CD4-positive, alpha-beta T cell treated with Interleukin-21 for 1 hour (primary cell): Measurements from ENCODE around the gene LIFR.
"Not testable (repeated sequence)": the region's sequence is repeated elsewhere in the genome, so short reads cannot be mapped to it uniquely, and the experiment has no call there.

Experiments used
- DNase-seq: peaks from one replicate; pipeline ENCODE4 v3.0.0-alpha.2; 2020

Gene LIFR, protein sequence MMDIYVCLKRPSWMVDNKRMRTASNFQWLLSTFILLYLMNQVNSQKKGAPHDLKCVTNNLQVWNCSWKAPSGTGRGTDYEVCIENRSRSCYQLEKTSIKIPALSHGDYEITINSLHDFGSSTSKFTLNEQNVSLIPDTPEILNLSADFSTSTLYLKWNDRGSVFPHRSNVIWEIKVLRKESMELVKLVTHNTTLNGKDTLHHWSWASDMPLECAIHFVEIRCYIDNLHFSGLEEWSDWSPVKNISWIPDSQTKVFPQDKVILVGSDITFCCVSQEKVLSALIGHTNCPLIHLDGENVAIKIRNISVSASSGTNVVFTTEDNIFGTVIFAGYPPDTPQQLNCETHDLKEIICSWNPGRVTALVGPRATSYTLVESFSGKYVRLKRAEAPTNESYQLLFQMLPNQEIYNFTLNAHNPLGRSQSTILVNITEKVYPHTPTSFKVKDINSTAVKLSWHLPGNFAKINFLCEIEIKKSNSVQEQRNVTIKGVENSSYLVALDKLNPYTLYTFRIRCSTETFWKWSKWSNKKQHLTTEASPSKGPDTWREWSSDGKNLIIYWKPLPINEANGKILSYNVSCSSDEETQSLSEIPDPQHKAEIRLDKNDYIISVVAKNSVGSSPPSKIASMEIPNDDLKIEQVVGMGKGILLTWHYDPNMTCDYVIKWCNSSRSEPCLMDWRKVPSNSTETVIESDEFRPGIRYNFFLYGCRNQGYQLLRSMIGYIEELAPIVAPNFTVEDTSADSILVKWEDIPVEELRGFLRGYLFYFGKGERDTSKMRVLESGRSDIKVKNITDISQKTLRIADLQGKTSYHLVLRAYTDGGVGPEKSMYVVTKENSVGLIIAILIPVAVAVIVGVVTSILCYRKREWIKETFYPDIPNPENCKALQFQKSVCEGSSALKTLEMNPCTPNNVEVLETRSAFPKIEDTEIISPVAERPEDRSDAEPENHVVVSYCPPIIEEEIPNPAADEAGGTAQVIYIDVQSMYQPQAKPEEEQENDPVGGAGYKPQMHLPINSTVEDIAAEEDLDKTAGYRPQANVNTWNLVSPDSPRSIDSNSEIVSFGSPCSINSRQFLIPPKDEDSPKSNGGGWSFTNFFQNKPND

GRCh38 chr5:38556599-38557307 is at the start of gene LIFR:
Gene LIFR, minus strand, starts transcription at chr5:38556646. Its CDS starts 25,999 bp downstream, at chr5:38530647.
- peak; percentile 43 for DNase-seq

GRCh38 chr5:38605610-38606009 is 49.2 kb upstream of the LIFR start:
- no peak for DNase-seq

DNA sequence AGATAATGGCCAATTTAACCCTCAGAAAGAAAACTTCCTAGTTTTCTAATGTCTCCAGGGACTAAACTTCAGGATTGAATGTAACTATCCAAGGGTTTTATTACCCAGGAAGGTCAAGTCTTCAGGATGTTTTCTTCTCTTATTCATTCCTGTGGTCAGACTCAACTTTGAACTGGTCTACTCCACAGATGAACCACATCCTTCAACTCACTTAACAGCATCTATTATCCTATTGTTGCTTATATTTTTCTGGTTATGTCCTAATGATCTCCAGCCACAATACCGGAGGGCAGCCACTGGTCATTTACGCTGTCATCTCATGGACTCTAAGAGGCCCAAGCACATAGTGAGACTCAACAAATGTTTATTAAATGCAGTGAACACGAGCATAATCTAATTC is 47.2 kb upstream of the LIFR start:
- DNase-seq = no peak

DNA sequence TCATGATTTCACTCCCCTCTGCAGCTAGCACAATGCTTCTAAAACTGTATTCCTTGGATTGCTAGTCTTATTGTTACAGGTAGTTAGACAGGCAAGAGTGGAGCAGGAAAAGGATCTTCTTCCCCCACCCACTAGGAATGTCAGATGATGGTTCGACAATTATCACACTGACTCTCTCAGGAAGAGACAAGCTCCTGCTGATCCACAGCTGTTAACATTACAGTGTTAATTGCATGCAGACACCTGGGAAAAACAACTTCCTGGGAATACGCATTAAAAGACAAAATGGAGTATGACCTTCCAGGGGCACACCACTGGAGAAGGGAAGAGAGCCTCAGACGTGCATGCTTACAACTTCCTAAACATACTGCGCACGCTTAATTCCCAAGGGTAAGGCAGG is 46.2 kb upstream of the LIFR start:
- DNase-seq = no peak

DNA sequence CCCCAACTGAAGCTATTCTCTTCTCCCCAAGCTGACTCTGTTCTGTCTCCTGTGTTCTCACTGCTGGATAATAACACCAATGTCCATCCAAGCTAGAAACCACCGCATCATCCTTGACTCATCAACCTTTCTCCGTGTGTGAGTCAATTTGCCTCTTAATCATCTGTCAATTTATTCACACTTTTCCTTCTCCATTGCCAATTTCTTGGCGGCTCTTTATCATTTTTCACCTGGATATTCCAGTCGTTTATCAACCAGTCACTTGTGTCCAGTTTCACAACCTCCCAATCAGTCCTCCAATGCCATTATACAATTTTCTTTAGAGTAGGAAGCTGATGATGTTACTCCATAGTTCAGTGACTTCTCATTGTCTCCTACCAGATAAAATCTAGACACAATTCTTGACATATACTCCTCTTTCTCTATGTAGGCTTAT is 45.4 kb upstream of the LIFR start:
- no peak for DNase-seq

GRCh38 chr5:38601133-38601862 is 44.9 kb upstream of the LIFR start:
- DNase-seq = no peak

DNA sequence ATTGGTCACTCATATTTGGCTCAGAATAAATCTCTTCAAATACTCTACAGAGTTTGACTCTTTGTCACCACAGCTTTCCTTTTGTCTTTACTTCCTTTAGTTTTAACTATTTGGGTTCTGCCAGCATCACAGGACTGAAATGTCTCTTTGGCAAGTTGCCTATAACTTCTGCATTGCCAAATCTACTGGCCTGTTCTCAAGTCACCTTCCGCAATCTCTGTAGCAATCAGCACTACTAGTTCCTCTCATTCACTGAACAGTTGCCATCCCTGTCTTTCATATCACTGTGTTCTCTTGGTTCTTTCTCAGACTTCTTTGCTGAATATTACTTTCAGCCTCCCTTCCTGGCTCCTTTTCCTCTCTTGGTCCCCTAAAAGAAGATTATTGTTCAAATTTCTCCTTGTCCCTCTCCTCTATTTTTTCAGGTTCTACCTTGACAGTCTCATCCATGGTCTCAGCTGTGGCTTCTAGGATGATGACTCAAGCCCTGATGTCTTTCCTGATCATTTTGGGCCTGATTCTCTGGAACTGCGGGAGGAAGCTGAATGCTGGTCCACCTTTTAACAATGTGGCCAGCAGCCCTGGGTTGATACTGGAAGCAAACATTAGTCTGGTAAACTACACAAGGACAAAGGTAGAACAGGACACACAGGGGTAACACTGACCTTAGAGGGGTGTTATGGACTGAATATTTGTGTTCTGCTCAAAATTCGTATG is 44.0 kb upstream of the LIFR start:
- DNase-seq = no peak

- not testable (repeated sequence) for DNase-seq
These were observed 43.3 kb upstream of the LIFR start for GRCh38 chr5:38599751-38600150.

GRCh38 chr5:38598994-38599617 is 42.7 kb upstream of the LIFR start:
- DNase-seq = no peak

DNA sequence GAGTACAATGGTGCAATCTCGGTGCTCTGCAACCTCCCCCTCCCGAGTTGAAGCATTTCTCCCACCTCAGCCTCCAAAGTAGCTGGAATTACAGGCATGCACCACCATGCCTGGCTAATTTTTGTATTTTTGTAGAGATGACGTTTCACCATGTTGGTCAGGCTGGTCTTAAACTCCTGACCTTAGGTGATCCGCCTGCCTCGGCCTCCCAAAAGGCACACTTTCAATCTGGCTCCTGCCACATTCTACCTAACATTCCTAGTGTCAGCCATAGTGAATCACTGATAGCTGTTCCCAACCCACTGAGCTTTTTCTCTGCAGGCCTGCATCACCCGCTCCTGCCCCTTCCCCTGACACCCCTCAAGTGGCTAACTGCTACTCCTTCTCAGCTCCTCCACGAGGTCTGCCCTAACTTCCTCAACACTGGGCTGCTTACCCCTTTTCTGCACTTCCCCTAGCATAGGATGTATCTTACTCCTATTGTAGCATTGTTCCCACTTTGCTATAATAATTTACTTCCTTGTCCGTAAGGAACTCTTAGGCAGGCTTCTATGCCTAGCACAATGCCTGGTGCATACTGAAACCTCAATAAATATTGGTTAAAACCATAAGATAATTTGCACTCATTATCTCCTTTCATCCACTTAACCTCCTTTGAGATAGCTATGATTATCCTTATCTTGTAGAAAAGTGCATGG is 42.0 kb upstream of the LIFR start:
- no peak for DNase-seq

DNA sequence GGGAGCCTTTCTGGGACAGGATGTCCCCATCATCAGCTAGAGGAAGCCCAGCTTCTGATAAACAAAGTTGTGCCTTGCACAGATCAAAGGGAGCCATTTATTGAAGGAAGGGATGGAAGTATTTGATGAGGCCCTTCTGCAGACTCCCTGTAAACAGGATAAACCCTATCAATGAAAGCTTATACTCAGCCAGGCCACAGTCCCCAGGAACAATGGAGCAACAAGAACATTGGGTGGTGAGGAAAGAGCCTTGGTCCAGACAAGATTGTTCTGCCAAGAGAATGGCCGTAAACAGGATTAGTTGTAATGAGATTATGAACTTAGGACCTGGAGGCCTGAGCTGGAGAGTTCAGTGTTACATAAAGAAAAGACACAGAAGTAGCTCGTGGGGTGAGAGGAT is 40.5 kb upstream of the LIFR start:
- DNase-seq = no peak

GRCh38 chr5:38595132-38595745 is 38.8 kb upstream of the LIFR start:
- DNase-seq = no peak

DNA sequence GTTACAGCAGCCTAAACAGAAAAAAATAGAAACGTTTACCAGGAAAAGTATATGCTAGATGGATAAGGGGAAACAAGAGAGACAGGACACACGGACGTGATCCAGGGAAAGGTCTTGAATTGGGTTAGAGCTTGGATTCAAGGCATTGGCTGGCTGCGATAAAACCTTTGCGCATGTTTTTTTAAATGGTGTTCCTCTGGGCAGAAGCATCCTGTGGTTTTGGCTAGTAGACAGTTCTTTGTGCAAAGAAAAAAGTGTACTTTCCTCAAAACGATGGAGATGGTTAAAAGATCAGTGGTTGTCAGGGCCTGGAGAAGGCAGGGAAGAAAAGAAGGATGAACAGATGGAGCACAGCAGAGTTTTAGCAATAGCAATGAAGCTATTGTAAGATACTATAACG is 37.5 kb upstream of the LIFR start:
- DNase-seq = no peak

DNA sequence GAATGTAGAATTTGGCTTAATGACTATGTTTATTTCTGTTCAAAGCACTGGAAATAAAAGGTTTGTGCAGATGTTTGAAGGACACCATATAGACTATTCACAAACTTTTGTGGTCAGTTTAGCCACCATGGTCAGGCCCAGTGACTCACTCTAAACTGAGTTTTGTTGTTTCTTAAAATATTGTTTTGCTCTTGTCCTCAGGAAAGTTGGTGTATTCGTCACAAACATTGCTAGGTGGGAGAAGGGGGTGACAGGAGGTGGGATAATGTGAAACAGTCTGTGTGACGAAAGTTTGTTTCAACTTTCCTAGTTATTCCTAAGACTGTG is 35.0 kb upstream of the LIFR start:
- no peak for DNase-seq

DNA sequence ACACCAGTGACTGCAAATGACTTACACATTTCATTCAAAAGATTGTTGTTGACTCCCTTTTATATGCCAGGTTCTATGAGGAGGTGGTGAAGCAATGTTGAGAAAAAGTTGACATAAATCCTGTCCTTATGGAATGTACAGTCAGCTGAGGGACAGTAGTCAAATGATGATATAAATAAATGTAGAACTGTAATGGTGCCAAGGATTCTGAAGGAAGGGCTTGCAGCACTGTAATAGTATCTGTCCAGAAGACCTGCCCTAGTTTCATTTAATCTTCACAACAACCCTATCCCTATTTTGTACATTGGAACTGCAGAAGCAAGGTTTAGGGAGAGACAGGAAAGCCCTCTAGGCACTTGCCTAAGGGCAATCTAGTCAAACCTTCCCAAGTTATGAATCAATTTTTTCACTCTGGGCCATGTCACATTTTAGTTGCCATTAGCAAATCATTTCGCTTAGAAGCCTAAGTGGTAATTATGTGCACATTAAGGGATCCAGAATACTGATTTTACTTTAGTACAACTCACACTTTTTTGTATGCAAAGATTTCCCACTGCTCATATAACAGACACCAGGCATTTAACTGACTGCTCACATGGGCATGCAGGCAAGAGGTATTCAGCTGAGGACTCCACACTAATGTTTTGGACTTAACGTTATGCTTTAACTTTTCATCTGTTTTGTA is 34.5 kb upstream of the LIFR start:
- DNase-seq = no peak

DNA sequence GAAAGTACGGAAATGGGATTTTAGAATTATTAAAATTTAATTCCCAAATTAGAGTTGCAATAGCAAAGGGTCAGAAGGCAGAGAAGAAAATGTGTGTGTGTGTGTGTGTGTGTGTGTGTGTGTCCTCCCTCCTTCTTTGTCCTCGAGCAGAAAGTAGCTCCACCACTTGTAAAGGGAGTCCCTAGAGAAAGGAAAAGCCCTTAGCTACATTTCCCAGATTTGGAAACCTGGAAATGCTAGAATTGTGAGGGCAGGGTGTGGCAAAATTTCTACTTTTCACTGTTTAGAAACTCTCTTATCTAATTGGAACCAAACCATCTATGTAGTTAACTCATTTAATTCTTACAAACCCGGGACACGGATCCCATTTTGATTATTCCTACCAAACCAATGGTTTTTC is 33.2 kb upstream of the LIFR start:
- no peak for DNase-seq

- DNase-seq = no peak
These were observed 29.4 kb upstream of the LIFR start for GRCh38 chr5:38585816-38586215.

- no peak for DNase-seq
These were observed 27.1 kb upstream of the LIFR start for GRCh38 chr5:38583500-38583899.

DNA sequence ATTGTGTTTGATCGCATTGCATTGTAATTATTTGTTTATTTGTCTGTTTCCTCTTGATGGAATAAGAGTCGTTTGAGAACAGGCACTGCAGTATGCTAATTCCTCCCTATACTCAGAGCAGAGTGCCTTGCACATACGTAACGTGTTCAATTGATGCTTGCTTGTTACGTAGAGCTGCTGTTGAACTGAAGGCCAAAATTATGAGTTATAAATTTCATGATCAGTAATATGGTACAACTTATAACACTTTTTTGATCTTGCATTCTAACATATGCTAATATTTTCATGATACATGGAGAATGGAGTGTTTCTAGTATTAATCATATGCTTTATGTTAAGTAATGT is 26.5 kb upstream of the LIFR start:
- no peak for DNase-seq
